ENCODE measurements around the gene GNB1. TPM values are rescaled to one million over a fixed set of nuclear protein-coding genes. Genes with fewer than 3 reads are reported as not detected.

Gene GNB1
- total and polyA plus RNA-seq, 9 of the 15 experiments (the other 6 are each of a cell fraction or from before 2014, with no cell fraction given), result 34.3 to 388 (median 114) TPM

- Histone ChIP-seq H3K79me2 (ENCODE audit: control insufficient read depth, insufficient read depth, low read length) (peaks cover 13% of the 10 kb centered on the region; the same call in 1 of the 3 replicates), H4K20me1 (replicated peaks; ENCODE audit: control insufficient read depth, insufficient read depth, low read length) (0 out of 2 replicates have a peak, but pooled peaks cover 3% of the 10 kb centered on the region), H3K9me1 (ENCODE audit: control insufficient read depth, insufficient read depth, low read length) (peaks cover 4% of the 10 kb centered on the region), H3K9ac (ENCODE audit: insufficient read depth in 1 of 2, low read depth in 2 of 2, low read length in 2 of 2) (no peak overlapping the region), H3K4me1 (replicated peaks in 1 of 2; ENCODE audit: control insufficient read depth in 2 of 2, insufficient read depth in 2 of 2, low read length in 2 of 2) (no peaks in the 10 kb centered on the region), H3K4me2 (ENCODE audit: insufficient read depth, low read length) (no peak overlapping the region), H3K27me3 (ENCODE audit: control insufficient read depth in 2 of 2, insufficient read depth in 2 of 2, low read length in 2 of 2) (no peaks in the 10 kb centered on the region), H3K4me3 (no peak overlapping the region), H3K27ac (ENCODE audit: extremely low read depth, low read depth, low read length) (no peak overlapping the region), H3K9me3 (replicated peaks; ENCODE audit: control insufficient read depth, insufficient read depth, low read depth, low read length) (no peaks in the 10 kb centered on the region), H2AFZ (ENCODE audit: low read depth, low read length) (no peak overlapping the region), H3K36me3 (ENCODE audit: control insufficient read depth, insufficient read depth, low read length) (peaks cover 81% of the 10 kb centered on the region)
- no peak for DNase-seq (ENCODE audit: extremely low read depth in 1 of 4, low spot score in 3 of 4)
- CTCF ChIA-PET (ENCODE audit: low intra/inter-chr PET ratio), result no interaction called here
- BruUV-seq (replicated peaks), result no TSS peak
- no peak for ATAC-seq
- 96% methylated on average over 8 of the region's 8 CpGs for WGBS (ENCODE audit: insufficient coverage, low coverage, missing lambda C conversion rate)
- in situ Hi-C loops (cut with MboI), result no loop called here
- intact Hi-C loops (cut with micrococcal nuclease), result no loop called here
- POLR2A ChIA-PET, result no interaction called here
- FAIRE-seq, result no peak
- no peak for TF ChIP-seq BCOR (IDR thresholded peaks at IDR 0.05)
Measured at GRCh38 chr1:1804301-1804700, 86.6 kb downstream of the GNB1 start.

DNA sequence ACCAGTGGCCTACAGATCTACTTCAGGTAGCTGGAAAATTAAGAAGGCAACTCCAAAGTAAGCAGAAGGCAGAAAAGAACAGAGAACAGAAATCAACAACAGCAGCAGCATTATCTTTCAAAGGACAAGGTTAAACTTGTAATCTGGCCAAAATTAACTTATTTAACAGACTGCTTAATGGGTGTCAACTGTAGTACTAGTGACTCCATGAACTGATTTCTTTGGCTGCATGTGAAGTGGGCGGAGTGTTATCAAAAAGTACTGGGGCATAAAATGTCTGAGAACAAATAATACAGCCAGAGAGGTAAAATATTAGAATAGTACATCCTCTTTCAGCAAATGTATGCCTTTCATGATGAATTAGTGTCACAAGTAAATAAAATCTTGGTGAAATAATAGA, 88.0 kb downstream of the GNB1 start:
- DNase-seq (ENCODE audit: extremely low read depth in 1 of 4, low spot score in 3 of 4), result no peak
- Histone ChIP-seq H3K4me3 (no peak overlapping the region), H3K4me2 (ENCODE audit: insufficient read depth, low read length) (no peak overlapping the region), H4K20me1 (replicated peaks; ENCODE audit: control insufficient read depth, insufficient read depth, low read length) (0 out of 2 replicates have a peak, but pooled peaks cover 3% of the 10 kb centered on the region), H3K9me3 (replicated peaks; ENCODE audit: control insufficient read depth, insufficient read depth, low read depth, low read length) (no peaks in the 10 kb centered on the region), H3K36me3 (ENCODE audit: control insufficient read depth, insufficient read depth, low read length) (peaks cover 85% of the 10 kb centered on the region), H3K27ac (ENCODE audit: extremely low read depth, low read depth, low read length) (no peak overlapping the region), H2AFZ (ENCODE audit: low read depth, low read length) (no peak overlapping the region), H3K9ac (ENCODE audit: insufficient read depth in 1 of 2, low read depth in 2 of 2, low read length in 2 of 2) (no peak overlapping the region), H3K4me1 (replicated peaks in 1 of 2; ENCODE audit: control insufficient read depth in 2 of 2, insufficient read depth in 2 of 2, low read length in 2 of 2) (no peaks in the 10 kb centered on the region), H3K9me1 (ENCODE audit: control insufficient read depth, insufficient read depth, low read length) (peaks cover 4% of the 10 kb centered on the region), H3K79me2 (ENCODE audit: control insufficient read depth, insufficient read depth, low read length) (peaks cover 13% of the 10 kb centered on the region; the same call in 1 of the 3 replicates), H3K27me3 (ENCODE audit: control insufficient read depth in 2 of 2, insufficient read depth in 2 of 2, low read length in 2 of 2) (no peaks in the 10 kb centered on the region)
- in situ Hi-C loops (cut with MboI), result no loop called here
- ChIA-PET CTCF (ENCODE audit: low intra/inter-chr PET ratio) (no interaction called here), POLR2A (interaction anchor here (0.6 kb wide), 1 partner anchor 45 kb away, joined by 3 read pairs; no protein-coding TSS in a partner anchor)
- TF ChIP-seq NELFE (IDR thresholded peaks at IDR 0.05; ENCODE audit: insufficient read depth, insufficient read length) (no peak), STAT6 (CRISPR knock-in tag; IDR thresholded peaks at IDR 0.05) (no peak), SRSF1 (IDR thresholded peaks at IDR 0.05; ENCODE audit: low read depth, low read length) (no peak), SP1 (CRISPR knock-in tag; IDR thresholded peaks at IDR 0.05) (no peak), ZNF133 (CRISPR knock-in tag; IDR thresholded peaks at IDR 0.05) (no peak), PHF20 (IDR thresholded peaks at IDR 0.05; ENCODE audit: partially characterized antibody) (no peak), HNRNPLL (IDR thresholded peaks at IDR 0.05; ENCODE audit: low read depth, low read length, poor library complexity, severe bottlenecking) (no peak), MEF2D (tag; conservative IDR thresholded peaks at IDR 0.05; ENCODE audit: low read depth) (no peak), ZNF12 (CRISPR knock-in tag; IDR thresholded peaks at IDR 0.05) (no peak), HNRNPH1 (optimal IDR thresholded peaks at IDR 0.05; ENCODE audit: low read depth, low read length) (no peak), HLTF (IDR thresholded peaks at IDR 0.05) (no peak), MYBL2 (IDR thresholded peaks at IDR 0.05; ENCODE audit: low read depth) (no peak), MYBL2 (CRISPR knock-in tag; IDR thresholded peaks at IDR 0.05; ENCODE audit: borderline replicate concordance) (no peak)
- no peak for FAIRE-seq
- intact Hi-C loops (cut with micrococcal nuclease), result no loop called here
- WGBS (ENCODE audit: insufficient coverage, low coverage, missing lambda C conversion rate), result 95% methylated on average over 1 of the region's 1 CpG
- no TSS peak for BruUV-seq (replicated peaks)
- ATAC-seq, result no peak
